Measurements from ENCODE around the gene SNX1. TPM values are rescaled to one million over a fixed set of nuclear protein-coding genes. Genes with fewer than 3 reads are reported as not detected.
A peak's percentile ranks its signal among the peaks of the same experiment; 100 is the strongest.

Gene SNX1
- total RNA-seq, 1 donor from 2014 or later, result 87.7 TPM

DNA sequence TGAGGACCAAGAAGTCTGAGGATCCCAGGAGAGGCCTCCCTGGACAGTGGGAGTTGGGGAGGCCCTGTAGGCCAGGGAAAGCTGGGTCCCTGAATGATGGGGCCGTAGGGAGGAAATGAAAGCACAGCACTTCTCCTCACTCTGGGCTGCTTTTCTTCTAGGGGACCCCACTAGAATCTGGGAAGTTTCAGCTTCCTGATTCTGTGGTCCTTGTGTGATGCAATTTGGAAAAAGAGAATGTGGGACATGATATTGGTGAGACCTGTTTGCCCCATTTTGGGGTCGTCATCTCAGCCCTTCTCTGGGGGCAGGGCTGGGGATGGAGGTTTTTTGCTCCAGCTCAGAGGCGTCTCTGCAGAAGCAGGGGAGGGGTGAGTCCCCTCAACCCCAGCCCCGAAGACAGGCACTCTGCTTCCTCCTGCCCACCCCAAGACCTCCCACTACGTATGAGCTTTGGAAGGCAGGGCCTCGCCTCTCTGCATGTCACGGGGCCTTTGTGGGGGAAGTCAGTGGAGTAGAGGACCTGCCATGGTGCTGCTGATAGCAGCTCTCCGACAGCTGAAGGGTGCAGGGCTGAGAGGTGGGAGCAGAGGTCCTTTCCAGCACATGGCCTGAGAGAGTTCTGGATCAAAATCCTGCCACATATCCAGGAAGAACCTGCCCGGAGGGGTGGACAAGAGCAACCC lies 54.3 kb downstream of the SNX1 start:
- Mint-ChIP-seq H3K9me3 (ENCODE audit: unreplicated experiment) (no peaks in the 10 kb centered on the region), H3K4me3 (ENCODE audit: unreplicated experiment) (no peak overlapping the region), H3K27ac (ENCODE audit: unreplicated experiment) (no peak overlapping the region), H3K36me3 (ENCODE audit: low read depth, unreplicated experiment) (peaks cover 6% of the 10 kb centered on the region), H3K4me1 (ENCODE audit: low read depth, unreplicated experiment) (peaks cover 2% of the 10 kb centered on the region), H3K27me3 (ENCODE audit: low read depth, unreplicated experiment) (peaks cover 9% of the 10 kb centered on the region)
- DNase-seq (ENCODE audit: low read depth) (no peak), FAIRE-seq (no peak)
- Histone ChIP-seq H3K27me3 (ENCODE audit: insufficient read depth, low read length) (peaks cover 8% of the 10 kb centered on the region), H3K36me3 (ENCODE audit: insufficient read depth, low read length) (peaks cover 7% of the 10 kb centered on the region), H3K4me1 (ENCODE audit: insufficient read depth, low read length) (peaks cover 17% of the 10 kb centered on the region), H3K27ac (ENCODE audit: low read depth, low read length) (no peak overlapping the region), H3K4me2 (ENCODE audit: low read length) (no peak overlapping the region), H3K9ac (ENCODE audit: low read length) (no peak overlapping the region), H3K9me3 (ENCODE audit: insufficient read depth, low read depth, low read length) (no peaks in the 10 kb centered on the region), H4K20me1 (ENCODE audit: insufficient read depth, low read length) (peaks cover 34% of the 10 kb centered on the region), H3K79me2 (ENCODE audit: insufficient read depth, low read length) (no peaks in the 10 kb centered on the region), H3K4me3 (ENCODE audit: insufficient read depth, low read depth, low read length) (no peak overlapping the region), H2AFZ (ENCODE audit: low read depth, low read length) (no peak overlapping the region)
- TF ChIP-seq EZH2 (IDR thresholded peaks at IDR 0.05; ENCODE audit: insufficient read depth, low read length), result no peak
- TF ChIP-seq, protein P1, sequence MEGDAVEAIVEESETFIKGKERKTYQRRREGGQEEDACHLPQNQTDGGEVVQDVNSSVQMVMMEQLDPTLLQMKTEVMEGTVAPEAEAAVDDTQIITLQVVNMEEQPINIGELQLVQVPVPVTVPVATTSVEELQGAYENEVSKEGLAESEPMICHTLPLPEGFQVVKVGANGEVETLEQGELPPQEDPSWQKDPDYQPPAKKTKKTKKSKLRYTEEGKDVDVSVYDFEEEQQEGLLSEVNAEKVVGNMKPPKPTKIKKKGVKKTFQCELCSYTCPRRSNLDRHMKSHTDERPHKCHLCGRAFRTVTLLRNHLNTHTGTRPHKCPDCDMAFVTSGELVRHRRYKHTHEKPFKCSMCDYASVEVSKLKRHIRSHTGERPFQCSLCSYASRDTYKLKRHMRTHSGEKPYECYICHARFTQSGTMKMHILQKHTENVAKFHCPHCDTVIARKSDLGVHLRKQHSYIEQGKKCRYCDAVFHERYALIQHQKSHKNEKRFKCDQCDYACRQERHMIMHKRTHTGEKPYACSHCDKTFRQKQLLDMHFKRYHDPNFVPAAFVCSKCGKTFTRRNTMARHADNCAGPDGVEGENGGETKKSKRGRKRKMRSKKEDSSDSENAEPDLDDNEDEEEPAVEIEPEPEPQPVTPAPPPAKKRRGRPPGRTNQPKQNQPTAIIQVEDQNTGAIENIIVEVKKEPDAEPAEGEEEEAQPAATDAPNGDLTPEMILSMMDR (IDR thresholded peaks at IDR 0.05; ENCODE audit: insufficient read depth, low read depth, low read length), result no peak

DNA sequence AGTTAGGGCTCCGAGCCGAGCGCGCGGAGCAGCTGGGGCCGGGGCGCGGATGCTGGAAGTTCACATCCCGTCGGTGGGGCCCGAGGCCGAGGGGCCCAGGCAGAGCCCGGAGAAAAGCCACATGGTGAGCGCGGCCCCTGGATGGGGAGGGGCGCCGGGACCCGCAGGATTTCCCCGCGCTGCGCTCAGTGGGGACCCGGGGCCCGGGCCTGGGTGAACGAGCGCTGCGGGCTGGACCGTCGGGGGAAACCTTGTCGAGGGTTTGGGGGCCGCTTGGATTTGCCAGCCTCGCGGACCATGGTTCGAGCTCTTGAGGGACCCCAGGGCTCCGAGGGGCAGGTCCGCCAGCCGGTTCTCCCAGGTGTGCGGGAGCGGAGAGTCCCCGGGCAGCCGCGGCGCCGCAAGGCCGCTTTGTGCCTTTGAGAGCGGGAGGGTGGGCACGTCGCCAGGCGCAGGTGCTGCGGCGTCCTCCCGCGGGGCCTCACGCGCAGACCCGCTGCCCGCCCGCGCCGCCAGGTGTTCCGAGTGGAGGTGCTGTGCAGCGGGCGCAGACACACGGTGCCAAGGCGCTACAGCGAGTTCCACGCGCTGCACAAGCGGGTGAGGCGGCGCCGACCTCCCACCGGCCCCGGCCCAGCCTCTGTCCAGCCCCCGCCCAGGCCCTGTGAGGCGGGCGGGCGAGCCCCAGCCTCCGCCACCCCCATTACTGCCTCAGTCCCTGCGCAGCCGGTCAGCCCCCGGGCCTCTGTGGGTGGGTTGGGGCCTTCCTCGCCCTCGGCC lies 56.1 kb downstream of the SNX1 start, which contains the start of gene SNX22:
Gene SNX22, plus strand, starts transcription at position 5 of the 780 bp plus-strand sequence. Its CDS starts 45 bp downstream, at position 50.
- Mint-ChIP-seq H3K27me3 (ENCODE audit: low read depth, unreplicated experiment) (peaks cover 9% of the 10 kb centered on the region), H3K27ac (ENCODE audit: unreplicated experiment) (no peak within 1 kb of the TSS), H3K36me3 (ENCODE audit: low read depth, unreplicated experiment) (peaks cover 4% of the 10 kb centered on the region), H3K4me1 (ENCODE audit: low read depth, unreplicated experiment) (peaks cover 2% of the 10 kb centered on the region), H3K9me3 (ENCODE audit: unreplicated experiment) (no peaks in the 10 kb centered on the region), H3K4me3 (ENCODE audit: unreplicated experiment) (peak within 1 kb of the TSS; percentile 75)
- H3K4me1 ChIP-seq (ENCODE audit: insufficient read depth, low read length), result peaks cover 12% of the 10 kb centered on the region
- DNase-seq (ENCODE audit: low read depth) (no peak), FAIRE-seq (no peak)
- peaks cover 8% of the 10 kb centered on the region for H3K27me3 ChIP-seq (ENCODE audit: insufficient read depth, low read length)
- H3K9ac ChIP-seq (ENCODE audit: low read length), result no peak within 1 kb of the TSS
- no peak within 1 kb of the TSS for H3K27ac ChIP-seq (ENCODE audit: low read depth, low read length)
- peak within 1 kb of the TSS; percentile 51 for H3K4me3 ChIP-seq (ENCODE audit: insufficient read depth, low read depth, low read length)
- H3K9me3 ChIP-seq (ENCODE audit: insufficient read depth, low read depth, low read length), result no peaks in the 10 kb centered on the region
- H3K4me2 ChIP-seq (ENCODE audit: low read length), result peak within 1 kb of the TSS; percentile 84
- H3K79me2 ChIP-seq (ENCODE audit: insufficient read depth, low read length), result no peaks in the 10 kb centered on the region
- peak within 1 kb of the TSS; percentile 58 for H2AFZ ChIP-seq (ENCODE audit: low read depth, low read length)
- H4K20me1 ChIP-seq (ENCODE audit: insufficient read depth, low read length), result peaks cover 49% of the 10 kb centered on the region
- TF ChIP-seq, protein P1 (IDR thresholded peaks at IDR 0.05; ENCODE audit: insufficient read depth, low read depth, low read length), result no peak
- peak; percentile 98 for TF ChIP-seq EZH2 (IDR thresholded peaks at IDR 0.05; ENCODE audit: insufficient read depth, low read length)
- peaks cover 19% of the 10 kb centered on the region for H3K36me3 ChIP-seq (ENCODE audit: insufficient read depth, low read length)

Measured in astrocyte (in vitro differentiated cells and primary cell).